ENCODE measurements around the gene UQCRH.
"Not testable (repeated sequence)": the region's sequence is repeated elsewhere in the genome, so short reads cannot be mapped to it uniquely, and the experiment has no call there.

Gene UQCRH

GRCh38 chr1:46337409-46337808 is 33.9 kb downstream of the UQCRH start:
- DNase-seq, result not testable (repeated sequence)

GRCh38 chr1:46340404-46341221 is 37.1 kb downstream of the UQCRH start, which contains the start of gene NSUN4:
Gene NSUN4 (plus strand): TSS chr1:46340807. CDS start chr1:46340827, 20 bp downstream.
- peak; percentile 79 for DNase-seq

- DNase-seq, result no peak
Measured at GRCh38 chr1:46341222-46342083, 38.0 kb downstream of the UQCRH start.

GRCh38 chr1:46342084-46342656 is 38.7 kb downstream of the UQCRH start:
- DNase-seq, result no peak

GRCh38 chr1:46342677-46343350 is 39.3 kb downstream of the UQCRH start:
- DNase-seq, result no peak

- DNase-seq, result no peak
Measured at GRCh38 chr1:46343351-46343695, 39.8 kb downstream of the UQCRH start.

GRCh38 chr1:46343705-46344104 is 40.2 kb downstream of the UQCRH start:
- no peak for DNase-seq

- DNase-seq, result no peak
Measured at GRCh38 chr1:46344481-46344880, 41.0 kb downstream of the UQCRH start.

- no peak for DNase-seq
Measured at GRCh38 chr1:46345281-46345680, 41.8 kb downstream of the UQCRH start.

GRCh38 chr1:46352363-46352762 is 48.9 kb downstream of the UQCRH start:
- DNase-seq, result no peak

GRCh38 chr1:46355920-46356319 is 52.4 kb downstream of the UQCRH start:
- DNase-seq, result not testable (repeated sequence)

- DNase-seq, result no peak
Measured at GRCh38 chr1:46362158-46362557, 58.7 kb downstream of the UQCRH start.

- no peak for DNase-seq
Measured at GRCh38 chr1:46363121-46363520, 59.6 kb downstream of the UQCRH start.

- no peak for DNase-seq
Measured at GRCh38 chr1:46364612-46365011, 61.1 kb downstream of the UQCRH start.

- not testable (repeated sequence) for DNase-seq
Measured at GRCh38 chr1:46365796-46366195, 62.3 kb downstream of the UQCRH start.

All from COR-L47 (cell line).